IMR-90 (cell line): ENCODE measurements around the gene ZNF41. TPM values are rescaled to one million over a fixed set of nuclear protein-coding genes. Genes with fewer than 3 reads are reported as not detected.

ENCODE experiments used
- polyA plus RNA-seq, 3 experiments: library from polyadenylated mRNA; depleted of rRNA; stranded (reverse); fragments of >200 nt; gene quantifications; 2 replicates each; pipeline ENCODE4 v1.2.3, GENCODE V29; 2012; ENCODE audit warnings: low replicate concordance in 1 of 3
- total RNA-seq: library from RNA; depleted of rRNA; stranded (reverse); fragments of >200 nt; gene quantifications from 2 replicates; pipeline ENCODE4 v1.2.3, GENCODE V29; 2012; rRNA removed

The ZNF41 gene
- total and polyA plus RNA-seq, 2 of the 4 experiments (the other 2 are of a cell fraction), result 2.8 to 8.1 TPM

Other genes with a start within 250 kb of the ZNF41 start
- under 0.01 TPM in 1 of 2 replicates, not detected in the other for gene ZNF157, start 112.6 kb downstream of the ZNF41 start, total RNA-seq
- gene ZNF157, start 112.6 kb downstream of the ZNF41 start, polyA plus RNA-seq (2012; rRNA removed), result not detected in 2 replicates
- gene ARAF, start 78.0 kb upstream of the ZNF41 start, total RNA-seq, result 9.1 and 10.8 TPM in 2 replicates
- 52.2 and 54.2 TPM in 2 replicates for gene ARAF, start 78.0 kb upstream of the ZNF41 start, polyA plus RNA-seq (2012; rRNA removed)
- gene TIMP1, start 99.2 kb upstream of the ZNF41 start, total RNA-seq, result 407 and 512 TPM in 2 replicates
- 3,078 and 3,290 TPM in 2 replicates for gene TIMP1, start 99.2 kb upstream of the ZNF41 start, polyA plus RNA-seq (2012; rRNA removed)
- gene SYN1, start 136.6 kb upstream of the ZNF41 start, total RNA-seq, result under 0.01 TPM in 2 replicates
- gene SYN1, start 136.6 kb upstream of the ZNF41 start, polyA plus RNA-seq (2012; rRNA removed), result 0.56 and 0.63 TPM in 2 replicates
- under 0.01 TPM in 2 replicates for gene CFP, start 146.7 kb upstream of the ZNF41 start, total RNA-seq
- gene CFP, start 146.7 kb upstream of the ZNF41 start, polyA plus RNA-seq (2012; rRNA removed), result 0.14 and 0.16 TPM in 2 replicates
- gene ELK1, start 167.3 kb upstream of the ZNF41 start, total RNA-seq, result 10.0 and 14.2 TPM in 2 replicates
- gene ELK1, start 167.3 kb upstream of the ZNF41 start, polyA plus RNA-seq (2012; rRNA removed), result 24.3 and 27.2 TPM in 2 replicates
- gene UXT, start 176.0 kb upstream of the ZNF41 start, total RNA-seq, result 128 and 164 TPM in 2 replicates
- gene UXT, start 176.0 kb upstream of the ZNF41 start, polyA plus RNA-seq (2012; rRNA removed), result 106 and 116 TPM in 2 replicates